IMR-90 (cell line): Measurements from ENCODE around the gene ARVCF. TPM values are rescaled to one million over a fixed set of nuclear protein-coding genes. Genes with fewer than 3 reads are reported as not detected.

Source experiments
- ATAC-seq: fragments of 200-7000 bp; cut with Tn5 transposase; 2 replicates; pipeline ENCODE4 v1.9.1; 2020; ENCODE audit warnings: low read depth, mild to moderate bottlenecking, moderate library complexity
- BruUV-seq: library from RNA; stranded (reverse); fragments of 400-500 nt; replicated peaks from 2 replicates; lab custom pipeline; 2021; lab: Mats Ljungman, UMichigan
- CTCF ChIA-PET: fragments of 300-600 bp; formaldehyde crosslinking; extraction: SDS; loops from one replicate; lab custom pipeline; 2021; ENCODE audit warnings: antibody characterized with exemption; lab: Yijun Ruan, JAX
- POLR2A ChIA-PET: fragments of 300-600 bp; sonication (Branson Sonifier 250); formaldehyde crosslinking; loops from one replicate; lab custom pipeline; 2022; ENCODE audit warnings: antibody characterized with exemption; ENCODE audit not compliant: unreplicated experiment; lab: Charles Lee
- DNase-seq: peaks from one replicate; pipeline ENCODE4 v3.0.0; 2013
- H2AFZ ChIP-seq: replicated peaks from 2 replicates; pipeline ENCODE3; 2013; ENCODE audit warnings: low read length, mild to moderate bottlenecking; ENCODE audit not compliant: poor library complexity
- H2AK5ac ChIP-seq: 2 replicates; pipeline ENCODE4 v1.6.1; 2013; ENCODE audit warnings: low read depth, low read length, inconsistent platforms
- H2AK9ac ChIP-seq: replicated peaks from 2 replicates; pipeline ENCODE3; 2013; ENCODE audit warnings: mild to moderate bottlenecking, low read depth, low read length, moderate library complexity; ENCODE audit not compliant: poor library complexity
- H2BK120ac ChIP-seq: 2 replicates; pipeline ENCODE4 v1.6.1; 2013; ENCODE audit warnings: low read depth, low read length, inconsistent platforms
- H2BK15ac ChIP-seq: 3 replicates; pipeline ENCODE4 v1.6.1; 2013; ENCODE audit warnings: low read depth, low read length, inconsistent platforms
- H2BK20ac ChIP-seq: 2 replicates; pipeline ENCODE4 v1.6.1; 2013; ENCODE audit warnings: low read depth, mild to moderate bottlenecking, inconsistent platforms, low read length, moderate library complexity
- H2BK5ac ChIP-seq: 2 replicates; pipeline ENCODE4 v1.6.1; 2013; ENCODE audit warnings: mild to moderate bottlenecking, low read depth, low read length, inconsistent platforms; ENCODE audit not compliant: poor library complexity, severe bottlenecking
- H3K14ac ChIP-seq: replicated peaks from 2 replicates; pipeline ENCODE4 v1.6.1; 2013; ENCODE audit warnings: low read depth, low read length, inconsistent platforms
- H3K18ac ChIP-seq: 2 replicates; pipeline ENCODE4 v1.6.1; 2013; ENCODE audit warnings: low read depth, low read length, control low read depth
- H3K23ac ChIP-seq: 2 replicates; pipeline ENCODE4 v1.6.1; 2013; ENCODE audit warnings: low read depth, low read length, inconsistent platforms
- H3K27ac ChIP-seq: 2 replicates; pipeline ENCODE4 v1.5.1; 2013; ENCODE audit warnings: mild to moderate bottlenecking, control low read depth, low read length; ENCODE audit not compliant: insufficient read depth
- H3K27me3 ChIP-seq: 2 replicates; pipeline ENCODE4 v1.6.1; 2013; ENCODE audit warnings: low read length; ENCODE audit not compliant: control insufficient read depth, insufficient read depth
- H3K36me3 ChIP-seq: 2 replicates; pipeline ENCODE4 v1.6.1; 2013; ENCODE audit warnings: low read length, mixed read lengths; ENCODE audit not compliant: control insufficient read depth, insufficient read depth
- H3K4ac ChIP-seq: 2 replicates; pipeline ENCODE4 v1.6.1; 2013; ENCODE audit warnings: low read depth, low read length, inconsistent platforms
- H3K4me1 ChIP-seq: 2 replicates; pipeline ENCODE4 v1.6.1; 2013; ENCODE audit warnings: low read length, mixed read lengths; ENCODE audit not compliant: control insufficient read depth, insufficient read depth
- H3K4me2 ChIP-seq: 2 replicates; pipeline ENCODE4 v1.6.1; 2013; ENCODE audit warnings: low read depth, mild to moderate bottlenecking, control low read depth, low read length, moderate library complexity
- H3K4me3 ChIP-seq: 2 replicates; pipeline ENCODE4 v1.5.1; 2013; ENCODE audit warnings: low read depth, mild to moderate bottlenecking, control low read depth, low read length, moderate library complexity; ENCODE audit not compliant: insufficient read depth
- H3K56ac ChIP-seq: 2 replicates; pipeline ENCODE4 v1.6.1; 2013; ENCODE audit warnings: low read length, inconsistent platforms; ENCODE audit not compliant: insufficient read depth; ENCODE audit errors: extremely low read depth
- H3K79me1 ChIP-seq, 2 experiments: 2 replicates each; pipeline ENCODE4 v1.6.1; 2013; ENCODE audit warnings: low read length in 2 of 2, inconsistent platforms in 1 of 2, low read depth in 1 of 2
- H3K9ac ChIP-seq: 2 replicates; pipeline ENCODE4 v1.6.1; 2013; ENCODE audit warnings: low read depth, low read length, control low read depth
- H3K9me1 ChIP-seq: 2 replicates; pipeline ENCODE4 v1.6.1; 2013; ENCODE audit warnings: low read length, inconsistent platforms; ENCODE audit not compliant: insufficient read depth
- H3K9me3 ChIP-seq: 2 replicates; pipeline ENCODE4 v1.6.1; 2013; ENCODE audit warnings: low read length; ENCODE audit not compliant: control insufficient read depth, insufficient read depth
- H4K20me1 ChIP-seq: 2 replicates; pipeline ENCODE4 v1.6.1; 2013; ENCODE audit warnings: low read length, inconsistent platforms; ENCODE audit not compliant: insufficient read depth
- H4K5ac ChIP-seq: 2 replicates; pipeline ENCODE4 v1.6.1; 2013; ENCODE audit warnings: mild to moderate bottlenecking, low read depth, low read length, control low read depth
- H4K8ac ChIP-seq, 2 experiments: 2 replicates each; pipeline ENCODE4 v1.6.1; 2013; ENCODE audit warnings: low read depth in 2 of 2, low read length in 2 of 2, control low read depth in 1 of 2, inconsistent platforms in 1 of 2
- H4K91ac ChIP-seq: 2 replicates; pipeline ENCODE4 v1.6.1; 2013; ENCODE audit warnings: low read depth, low read length, inconsistent platforms; ENCODE audit not compliant: insufficient read depth
- BHLHE40 ChIP-seq: fragments of 150-350 bp; IDR thresholded peaks from 2 replicates; pipeline ENCODE4 v1.6.1; 2016; ENCODE audit warnings: mild to moderate bottlenecking, low read depth, low read length
- FOS ChIP-seq: fragments of 150-350 bp; IDR thresholded peaks from 2 replicates; pipeline ENCODE4 v1.6.1; 2016; ENCODE audit warnings: low read depth, low read length
- MAFK ChIP-seq: IDR thresholded peaks from 2 replicates; pipeline ENCODE4 v1.6.1; 2012; ENCODE audit warnings: low read depth, low read length, improper control_type of control experiment
- NFE2L2 ChIP-seq: fragments of 150-350 bp; IDR thresholded peaks from 2 replicates; pipeline ENCODE4 v1.6.1; 2016; ENCODE audit warnings: low read depth, mild to moderate bottlenecking, low read length
- WGBS, 2 experiments: methylation state at CpG; one replicate each; pipeline versions ENCODE4 v1.1.5 to v1.1.7; 2013; ENCODE audit warnings: missing lambda C conversion rate in 2 of 2; ENCODE audit not compliant: insufficient read length in 1 of 2; ENCODE audit errors: extremely low coverage in 2 of 2; 5-methylcytosine and 5-hydroxymethylcytosine counted together
- dilution Hi-C: fragments of 300-500 bp; cut with HindIII; formaldehyde crosslinking; loops from one replicate; pipeline ENCODE4 v1.14.3; 2018; ENCODE audit warnings: low sequenced_read_pairs; ENCODE audit not compliant: unreplicated experiment
- in situ Hi-C: fragments of 300-500 bp; cut with MboI; formaldehyde crosslinking; loops from 3 replicates; pipeline ENCODE4 v1.14.3; 2019; ENCODE audit warnings: low sequenced_read_pairs, inconsistent platforms, mixed read lengths
- intact Hi-C: fragments of 100-400 bp; cut with micrococcal nuclease; formaldehyde crosslinking; loops from 2 replicates; pipeline ENCODE4 v1.10.0; 2022
- polyA plus RNA-seq, 3 experiments: library from polyadenylated mRNA; depleted of rRNA; stranded (reverse); fragments of >200 nt; gene quantifications; 2 replicates each; pipeline ENCODE4 v1.2.3, GENCODE V29; 2012; ENCODE audit warnings: low replicate concordance in 1 of 3
- total RNA-seq: library from RNA; depleted of rRNA; stranded (reverse); fragments of >200 nt; gene quantifications from 2 replicates; pipeline ENCODE4 v1.2.3, GENCODE V29; 2012

Gene ARVCF
- total and polyA plus RNA-seq, 2 of the 4 experiments (the other 2 are of a cell fraction): 8.6 to 14.1 TPM

DNA sequence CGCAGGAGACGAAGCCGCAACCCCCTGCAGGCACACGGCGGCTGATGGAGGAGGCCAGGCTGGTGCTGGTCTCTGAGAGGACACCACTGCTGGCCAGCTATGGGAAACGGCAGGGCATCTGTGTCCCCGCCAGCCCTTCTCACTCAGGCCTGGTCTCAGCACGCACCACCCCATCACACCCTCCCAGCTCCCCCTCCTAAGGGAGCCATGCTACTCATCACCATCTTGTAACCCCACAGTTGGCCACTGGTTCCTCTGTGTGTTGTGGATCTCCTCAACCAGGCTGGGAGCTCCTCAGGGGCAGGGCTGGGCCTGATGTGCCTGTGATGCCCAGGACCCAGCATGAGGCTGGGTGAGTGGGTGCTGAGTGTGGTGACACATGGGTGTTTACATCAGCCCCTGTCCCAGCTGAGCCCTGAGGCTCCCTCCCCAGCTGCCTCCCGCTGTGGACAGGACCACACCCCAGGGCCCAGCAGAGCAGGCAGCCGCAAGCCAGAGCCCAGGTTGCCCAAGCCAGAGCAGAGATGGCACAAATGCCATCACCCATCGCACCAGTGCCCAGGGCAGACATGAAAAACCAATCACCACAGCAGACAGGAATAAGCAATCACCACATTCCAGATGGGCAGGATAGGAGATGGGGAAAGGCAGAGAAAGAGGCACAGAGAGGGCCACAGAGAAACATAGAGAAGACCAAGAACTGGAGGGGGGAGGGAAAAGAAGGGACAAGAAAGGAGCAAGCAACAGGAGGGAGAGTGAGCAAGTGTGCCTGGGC, 8.2 kb downstream of the ARVCF start:
- Histone ChIP-seq H3K9ac (no peak overlapping the region), H4K20me1 (no peaks in the 10 kb centered on the region), H3K36me3 (no peaks in the 10 kb centered on the region), H3K27me3 (peaks cover 7% of the 10 kb centered on the region), H4K91ac (no peak overlapping the region), H3K14ac (no peak overlapping the region), H3K9me1 (no peaks in the 10 kb centered on the region), H3K27ac (no peak overlapping the region), H2BK5ac (no peak overlapping the region), H3K4ac (no peak overlapping the region), H3K79me1 (no peaks in the 10 kb centered on the region), H2BK15ac (no peak overlapping the region), H2AK5ac (no peak overlapping the region), H3K56ac (no peak overlapping the region), H4K5ac (no peak overlapping the region), H4K8ac (no peak overlapping the region), H3K18ac (no peak overlapping the region), H2AFZ (peak overlapping the region; percentile 1), H2BK120ac (no peak overlapping the region), H2BK20ac (no peak overlapping the region), H3K4me2 (no peak overlapping the region), H3K4me3 (no peak overlapping the region), H3K23ac (no peak overlapping the region), H3K9me3 (peaks cover 1% of the 10 kb centered on the region; the same call in 1 of the 2 replicates), H2AK9ac (no peak overlapping the region), H3K4me1 (no peaks in the 10 kb centered on the region)
- intact Hi-C loops: no loop called here
- DNase-seq: no peak
- no peak for ATAC-seq
- in situ Hi-C loops: no loop called here
- BruUV-seq: no TSS peak
- dilution Hi-C loops: no loop called here
- 59% methylated on average over 5 of the region's 11 CpGs; no CpG with 5 or more reads in 1 of the 2 experiments for WGBS, 2 experiments
- POLR2A ChIA-PET: no interaction called here
- TF ChIP-seq FOS (no peak), NFE2L2 (no peak), MAFK (no peak), BHLHE40 (no peak)
- CTCF ChIA-PET: no interaction called here
